SK-N-SH (cell line): Measurements from ENCODE around the gene DYNC1LI2.

Source experiments
- CHD2 ChIP-seq: fragments of 150-350 bp; IDR thresholded peaks from 2 replicates; pipeline ENCODE4 v1.6.1; 2018; ENCODE audit warnings: low read length; ENCODE audit not compliant: partially characterized antibody
- EZH2phosphoT487 ChIP-seq: fragments of 200-600 bp; sonication (generic); IDR thresholded peaks from 2 replicates; pipeline ENCODE4 v1.6.1; 2017; ENCODE audit warnings: low read depth, mixed run types, mild to moderate bottlenecking, antibody characterized with exemption, moderate library complexity, borderline replicate concordance
- POLR2AphosphoS5 ChIP-seq: IDR thresholded peaks from 2 replicates; pipeline ENCODE4 v1.6.1; 2012; ENCODE audit warnings: low read depth, low read length
- SMC3 ChIP-seq: IDR thresholded peaks from 2 replicates; pipeline ENCODE4 v1.6.1; 2012; ENCODE audit warnings: low read depth, low read length, improper control_type of control experiment
- TEAD4 ChIP-seq: IDR thresholded peaks from 2 replicates; pipeline ENCODE4 v1.4.0; 2012; ENCODE audit warnings: mild to moderate bottlenecking, borderline replicate concordance; ENCODE audit not compliant: insufficient read depth
- TF ChIP-seq, protein P1 (sequence below): fragments of 200-600 bp; sonication (generic); IDR thresholded peaks from 2 replicates; pipeline ENCODE4 v1.6.1; 2017; ENCODE audit warnings: antibody characterized with exemption, mild to moderate bottlenecking, moderate library complexity
- TF ChIP-seq, protein P2 (sequence below): fragments of 150-350 bp; IDR thresholded peaks from 2 replicates; pipeline ENCODE4 v1.6.1; 2017; ENCODE audit warnings: antibody characterized with exemption, low read length, low read depth, borderline replicate concordance

DNA sequence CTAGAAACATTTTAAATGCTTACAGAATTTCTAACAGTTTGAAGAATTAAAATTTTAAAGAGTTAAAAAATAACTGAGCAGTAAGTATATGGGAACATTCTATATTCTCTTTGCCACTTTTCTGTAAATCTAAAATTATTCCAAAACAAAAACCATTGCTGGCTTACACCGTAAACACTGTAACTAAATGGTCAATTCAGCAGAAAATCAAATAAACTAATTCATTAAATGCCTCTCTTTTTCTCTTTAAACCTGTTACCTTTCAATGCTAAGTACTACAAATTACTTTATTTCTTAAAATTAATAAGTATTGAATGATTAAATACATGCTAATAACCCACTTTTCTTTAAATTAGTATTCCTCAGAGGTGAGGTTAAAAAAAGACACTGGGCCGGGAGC lies 36.0 kb upstream of the DYNC1LI2 start:
- TF ChIP-seq, protein P1, sequence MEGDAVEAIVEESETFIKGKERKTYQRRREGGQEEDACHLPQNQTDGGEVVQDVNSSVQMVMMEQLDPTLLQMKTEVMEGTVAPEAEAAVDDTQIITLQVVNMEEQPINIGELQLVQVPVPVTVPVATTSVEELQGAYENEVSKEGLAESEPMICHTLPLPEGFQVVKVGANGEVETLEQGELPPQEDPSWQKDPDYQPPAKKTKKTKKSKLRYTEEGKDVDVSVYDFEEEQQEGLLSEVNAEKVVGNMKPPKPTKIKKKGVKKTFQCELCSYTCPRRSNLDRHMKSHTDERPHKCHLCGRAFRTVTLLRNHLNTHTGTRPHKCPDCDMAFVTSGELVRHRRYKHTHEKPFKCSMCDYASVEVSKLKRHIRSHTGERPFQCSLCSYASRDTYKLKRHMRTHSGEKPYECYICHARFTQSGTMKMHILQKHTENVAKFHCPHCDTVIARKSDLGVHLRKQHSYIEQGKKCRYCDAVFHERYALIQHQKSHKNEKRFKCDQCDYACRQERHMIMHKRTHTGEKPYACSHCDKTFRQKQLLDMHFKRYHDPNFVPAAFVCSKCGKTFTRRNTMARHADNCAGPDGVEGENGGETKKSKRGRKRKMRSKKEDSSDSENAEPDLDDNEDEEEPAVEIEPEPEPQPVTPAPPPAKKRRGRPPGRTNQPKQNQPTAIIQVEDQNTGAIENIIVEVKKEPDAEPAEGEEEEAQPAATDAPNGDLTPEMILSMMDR: no peak
- no peak for TF ChIP-seq EZH2phosphoT487
- no peak for TF ChIP-seq POLR2AphosphoS5
- TF ChIP-seq, protein P2, sequence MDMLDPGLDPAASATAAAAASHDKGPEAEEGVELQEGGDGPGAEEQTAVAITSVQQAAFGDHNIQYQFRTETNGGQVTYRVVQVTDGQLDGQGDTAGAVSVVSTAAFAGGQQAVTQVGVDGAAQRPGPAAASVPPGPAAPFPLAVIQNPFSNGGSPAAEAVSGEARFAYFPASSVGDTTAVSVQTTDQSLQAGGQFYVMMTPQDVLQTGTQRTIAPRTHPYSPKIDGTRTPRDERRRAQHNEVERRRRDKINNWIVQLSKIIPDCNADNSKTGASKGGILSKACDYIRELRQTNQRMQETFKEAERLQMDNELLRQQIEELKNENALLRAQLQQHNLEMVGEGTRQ: no peak
- TF ChIP-seq CHD2: no peak
- no peak for TF ChIP-seq TEAD4
- TF ChIP-seq SMC3: no peak
